Eye (tissue), 1 donor: ENCODE results near the gene CDH18.

ENCODE experiments used
- DNase-seq: peaks from one replicate; pipeline ENCODE4 v3.0.0-alpha.2; 2015

The CDH18 gene

GRCh38 chr5:19713740-19714139 is 274.3 kb downstream of the CDH18 start:
- no peak for DNase-seq

- no peak for DNase-seq
Observed at GRCh38 chr5:19709403-19709802, 278.6 kb downstream of the CDH18 start.

- DNase-seq: no peak
Observed at GRCh38 chr5:19706776-19707175, 281.2 kb downstream of the CDH18 start.

GRCh38 chr5:19701731-19702130 is 286.3 kb downstream of the CDH18 start:
- no peak for DNase-seq

- no peak for DNase-seq
Observed at GRCh38 chr5:19694949-19695611, 292.9 kb downstream of the CDH18 start.

- no peak for DNase-seq
Observed at GRCh38 chr5:19690978-19691377, 297.0 kb downstream of the CDH18 start.

- no peak for DNase-seq
Observed at GRCh38 chr5:19685473-19685872, 302.5 kb downstream of the CDH18 start.

DNA sequence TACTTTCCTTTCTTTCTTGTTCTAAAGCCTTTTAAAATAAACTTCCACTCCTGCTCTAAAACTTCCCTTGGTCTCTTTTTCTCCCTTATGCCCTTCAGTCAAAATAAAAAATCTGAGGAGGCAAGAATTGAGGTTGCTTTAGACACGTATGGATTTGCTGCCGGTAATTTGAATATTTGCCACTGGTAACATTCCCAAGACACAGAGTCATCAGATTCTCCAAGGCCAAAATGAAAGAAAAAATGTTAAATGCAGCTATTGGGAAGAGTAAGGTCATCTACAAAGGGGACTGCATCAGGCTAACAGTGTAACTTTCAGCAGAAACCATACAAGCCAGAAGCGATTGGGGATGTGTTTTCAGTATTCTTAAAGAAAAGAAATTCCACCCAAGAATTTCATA is 311.1 kb downstream of the CDH18 start:
- no peak for DNase-seq

- DNase-seq: no peak
Observed at GRCh38 chr5:19660679-19661078, 327.3 kb downstream of the CDH18 start.

- DNase-seq: peak; percentile 31
Observed at GRCh38 chr5:19655627-19656026, 332.4 kb downstream of the CDH18 start.

DNA sequence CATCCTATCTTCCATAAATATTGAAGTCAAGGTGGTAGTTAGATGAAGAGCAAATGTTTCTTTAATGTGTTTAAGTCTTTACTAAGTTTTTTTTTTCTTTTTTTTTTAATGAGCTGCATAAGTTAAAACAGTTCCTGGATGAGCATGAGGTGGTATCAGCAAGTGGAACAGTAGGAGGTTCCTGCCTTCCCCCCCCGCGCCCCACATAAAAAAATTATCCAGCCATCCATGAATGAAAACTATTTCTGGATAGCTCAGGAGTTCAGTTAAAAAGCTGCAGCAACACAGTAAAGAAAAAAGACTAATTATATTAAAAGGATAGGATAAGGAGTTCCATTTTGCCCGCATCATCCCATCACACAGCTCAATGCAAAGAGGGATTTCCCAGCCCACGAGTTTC is 349.5 kb downstream of the CDH18 start:
- DNase-seq: no peak

DNA sequence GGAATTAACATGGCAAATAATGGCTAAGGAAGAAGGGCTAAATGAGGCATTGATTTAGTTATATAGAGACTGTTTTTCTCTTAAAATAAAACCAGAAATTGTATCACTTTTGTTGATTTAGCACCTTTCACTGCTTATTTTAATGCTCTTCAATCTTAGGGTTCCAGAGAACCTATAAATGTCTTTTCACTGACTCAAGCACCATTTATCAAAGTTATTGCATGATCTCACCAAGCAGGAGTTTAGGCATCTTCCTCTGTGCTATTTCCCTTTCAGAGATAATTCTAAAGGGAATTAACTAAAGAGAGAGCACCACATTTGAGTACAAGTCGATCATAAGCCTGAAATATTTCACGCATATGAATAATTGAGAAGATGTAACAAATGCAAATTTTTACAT is 357.1 kb downstream of the CDH18 start:
- no peak for DNase-seq

DNA sequence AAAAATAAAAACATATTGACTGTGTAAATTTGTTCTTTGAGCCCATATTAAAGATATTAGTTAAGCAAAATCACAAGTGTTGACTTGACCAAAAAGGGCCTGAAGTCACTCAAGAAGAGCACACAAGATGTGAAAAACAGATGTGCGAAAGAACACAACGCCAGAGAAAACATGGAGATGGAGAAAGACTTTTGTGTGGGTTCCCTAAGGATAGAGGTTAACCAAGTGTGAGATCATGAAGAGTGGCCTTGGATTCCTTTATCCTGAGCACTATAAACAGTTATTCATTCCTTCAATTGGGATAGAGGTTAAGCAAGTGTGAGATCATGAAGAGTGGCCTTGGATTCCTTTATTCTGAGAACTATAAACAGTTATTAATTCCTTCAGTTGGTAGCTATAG is 361.8 kb downstream of the CDH18 start:
- no peak for DNase-seq

GRCh38 chr5:19625562-19625961 is 362.4 kb downstream of the CDH18 start:
- no peak for DNase-seq

GRCh38 chr5:19619571-19619970 is 368.4 kb downstream of the CDH18 start:
- DNase-seq: no peak

DNA sequence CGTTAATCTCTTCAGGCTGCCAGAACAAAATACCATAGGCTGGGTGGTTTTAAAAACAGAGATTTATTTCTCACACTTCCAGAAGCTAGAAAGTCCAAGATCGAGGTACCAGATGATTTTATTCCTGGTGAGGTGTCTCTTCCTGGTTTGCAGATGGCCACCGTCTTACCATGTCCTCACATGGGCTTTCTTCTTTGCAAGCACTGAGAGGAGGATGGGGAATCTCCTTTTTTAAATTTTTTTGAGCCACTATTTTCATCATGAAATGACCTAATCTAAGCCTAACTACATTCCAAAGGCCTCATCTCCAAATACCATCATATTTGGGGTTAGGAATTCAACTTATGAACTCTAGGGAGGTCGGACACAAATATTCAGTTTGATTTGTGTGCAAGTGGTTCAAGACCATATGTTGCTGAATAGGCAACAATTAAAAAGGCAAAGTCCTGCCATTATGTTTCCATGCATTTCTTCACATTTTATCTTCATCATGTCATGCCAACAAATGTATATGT is 371.2 kb downstream of the CDH18 start:
- DNase-seq: no peak

GRCh38 chr5:19615661-19616060 is 372.3 kb downstream of the CDH18 start:
- no peak for DNase-seq

DNA sequence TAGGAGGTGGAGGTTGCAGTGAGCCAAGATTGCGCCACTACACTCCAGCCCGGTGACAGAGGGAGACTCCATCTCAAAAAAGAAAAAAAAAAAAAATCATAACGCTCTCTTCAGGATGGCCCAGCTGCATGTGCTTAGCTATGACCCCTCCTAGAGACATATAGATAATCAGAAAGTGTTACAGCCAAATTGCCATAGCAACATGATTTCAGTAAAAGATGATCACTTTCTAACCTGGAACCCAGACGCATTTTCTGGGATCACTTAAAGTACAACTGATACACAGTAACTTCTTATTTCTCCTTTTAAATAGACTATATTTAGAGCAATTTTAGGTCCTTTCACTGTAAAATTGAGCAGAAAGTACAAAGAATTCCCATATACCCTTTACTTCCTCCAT is 372.9 kb downstream of the CDH18 start:
- no peak for DNase-seq

GRCh38 chr5:19608444-19609002 is 379.5 kb downstream of the CDH18 start:
- DNase-seq: peak; percentile 4

DNA sequence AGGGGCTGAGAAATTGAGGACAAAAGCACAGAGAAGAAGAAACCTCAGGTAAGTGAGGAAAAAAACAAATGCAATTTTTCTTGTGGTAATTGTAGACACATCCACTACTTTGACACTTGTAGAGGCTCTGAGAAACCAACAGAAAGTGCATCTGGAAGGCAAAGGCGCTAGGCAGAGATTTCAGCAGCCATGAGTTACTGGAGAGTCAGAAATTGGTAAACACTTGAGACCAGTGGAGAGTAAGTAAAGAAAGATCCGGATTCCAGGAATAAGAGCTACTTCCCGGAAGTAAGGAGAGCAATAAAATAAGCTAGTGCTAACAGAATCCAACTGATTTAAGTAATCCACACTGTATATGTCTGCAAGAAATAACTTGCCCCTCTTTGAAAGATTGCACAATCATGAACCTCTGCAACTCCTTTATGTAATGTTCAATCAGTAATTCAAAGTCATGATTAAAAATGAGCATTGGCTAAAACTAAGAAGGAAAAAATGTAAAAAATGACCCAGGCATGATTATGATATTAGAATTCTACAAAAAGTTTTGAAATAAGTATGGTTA is 382.1 kb downstream of the CDH18 start:
- no peak for DNase-seq

DNA sequence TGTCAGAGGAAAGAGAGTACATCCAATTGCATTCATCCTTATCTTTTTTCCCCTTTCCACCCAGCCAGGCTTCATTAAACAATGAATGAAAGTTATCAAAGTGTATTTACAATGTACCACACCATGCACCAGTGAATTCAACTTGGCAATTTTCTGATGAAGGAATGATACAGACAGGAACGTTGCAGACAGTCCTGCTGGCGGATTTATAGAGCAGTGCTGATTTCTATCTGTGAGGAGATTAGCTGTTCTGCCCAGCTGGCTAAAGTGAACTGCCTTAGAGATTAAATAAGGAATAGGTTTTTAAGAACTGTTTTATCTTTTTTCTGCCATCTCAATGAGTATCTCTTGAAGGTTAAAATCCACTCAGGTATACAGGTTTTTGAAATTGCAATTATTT is 403.9 kb downstream of the CDH18 start:
- DNase-seq: no peak

DNA sequence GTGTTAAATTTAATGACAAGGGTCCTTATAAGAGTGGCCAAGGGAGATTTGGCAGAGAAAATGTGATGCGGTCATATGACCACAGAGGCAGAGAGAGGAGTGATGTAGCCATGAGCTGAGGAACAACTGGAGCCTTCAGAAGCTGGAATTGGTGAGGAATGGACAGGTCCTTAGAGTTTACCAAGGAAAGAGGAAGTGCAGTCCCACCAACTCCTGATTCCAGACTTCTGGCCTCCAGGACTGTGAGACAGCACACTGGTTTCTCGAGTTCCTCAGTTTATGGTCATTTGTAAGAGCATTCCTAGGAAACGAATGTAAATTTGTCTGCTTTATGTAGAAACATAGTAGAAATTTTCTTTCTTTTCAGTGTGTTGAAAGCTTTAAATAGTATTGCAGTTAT is 410.1 kb downstream of the CDH18 start:
- no peak for DNase-seq

DNA sequence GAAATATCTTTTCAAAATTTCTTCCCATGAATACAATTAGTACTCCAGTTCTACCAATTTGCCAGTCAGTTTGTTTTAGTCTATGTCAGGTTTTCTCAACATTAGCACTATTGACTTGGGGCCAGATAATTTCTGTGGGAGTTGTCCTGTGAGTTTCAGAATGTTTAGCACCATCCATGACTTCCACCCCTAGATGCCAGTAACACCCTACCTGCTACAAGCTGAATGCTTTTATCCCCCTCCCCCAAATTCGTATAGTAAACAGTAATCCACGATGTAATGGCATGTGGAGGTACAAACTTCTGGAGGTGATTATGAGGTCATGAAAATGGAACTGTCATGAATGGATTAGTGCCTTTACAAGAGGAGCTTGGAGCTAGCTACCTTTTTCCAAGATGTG is 420.0 kb downstream of the CDH18 start:
- no peak for DNase-seq

- no peak for DNase-seq
Observed at GRCh38 chr5:19565466-19565865, 422.5 kb downstream of the CDH18 start.

DNA sequence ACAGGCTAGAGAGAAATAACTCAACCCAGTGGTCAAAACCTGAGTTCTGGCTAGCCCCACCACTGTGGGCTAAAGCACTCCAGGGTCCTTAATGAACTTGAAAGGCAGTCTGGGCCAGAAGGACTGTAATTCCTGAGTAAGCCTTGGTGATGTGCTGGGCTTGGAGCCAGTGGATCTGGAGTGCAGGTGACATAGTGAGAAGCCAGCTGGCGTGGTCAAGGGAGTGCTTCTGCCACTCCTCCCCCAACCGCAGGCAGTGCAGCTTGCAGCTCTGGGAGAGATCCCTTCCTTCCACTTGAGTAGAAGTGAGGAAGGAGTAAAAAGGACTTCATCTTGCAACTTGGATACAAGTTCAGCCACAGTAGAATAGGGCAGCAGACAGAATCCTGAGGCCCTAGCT is 424.0 kb downstream of the CDH18 start:
- DNase-seq: no peak
